ENCODE measurements around the gene ZNRF4.
A peak's percentile ranks its signal among the peaks of the same experiment; 100 is the strongest.
"Not testable (repeated sequence)": the region's sequence is repeated elsewhere in the genome, so short reads cannot be mapped to it uniquely, and the experiment has no call there.

ZNRF4 gene, protein sequence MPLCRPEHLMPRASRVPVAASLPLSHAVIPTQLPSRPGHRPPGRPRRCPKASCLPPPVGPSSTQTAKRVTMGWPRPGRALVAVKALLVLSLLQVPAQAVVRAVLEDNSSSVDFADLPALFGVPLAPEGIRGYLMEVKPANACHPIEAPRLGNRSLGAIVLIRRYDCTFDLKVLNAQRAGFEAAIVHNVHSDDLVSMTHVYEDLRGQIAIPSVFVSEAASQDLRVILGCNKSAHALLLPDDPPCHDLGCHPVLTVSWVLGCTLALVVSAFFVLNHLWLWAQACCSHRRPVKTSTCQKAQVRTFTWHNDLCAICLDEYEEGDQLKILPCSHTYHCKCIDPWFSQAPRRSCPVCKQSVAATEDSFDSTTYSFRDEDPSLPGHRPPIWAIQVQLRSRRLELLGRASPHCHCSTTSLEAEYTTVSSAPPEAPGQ

DNA sequence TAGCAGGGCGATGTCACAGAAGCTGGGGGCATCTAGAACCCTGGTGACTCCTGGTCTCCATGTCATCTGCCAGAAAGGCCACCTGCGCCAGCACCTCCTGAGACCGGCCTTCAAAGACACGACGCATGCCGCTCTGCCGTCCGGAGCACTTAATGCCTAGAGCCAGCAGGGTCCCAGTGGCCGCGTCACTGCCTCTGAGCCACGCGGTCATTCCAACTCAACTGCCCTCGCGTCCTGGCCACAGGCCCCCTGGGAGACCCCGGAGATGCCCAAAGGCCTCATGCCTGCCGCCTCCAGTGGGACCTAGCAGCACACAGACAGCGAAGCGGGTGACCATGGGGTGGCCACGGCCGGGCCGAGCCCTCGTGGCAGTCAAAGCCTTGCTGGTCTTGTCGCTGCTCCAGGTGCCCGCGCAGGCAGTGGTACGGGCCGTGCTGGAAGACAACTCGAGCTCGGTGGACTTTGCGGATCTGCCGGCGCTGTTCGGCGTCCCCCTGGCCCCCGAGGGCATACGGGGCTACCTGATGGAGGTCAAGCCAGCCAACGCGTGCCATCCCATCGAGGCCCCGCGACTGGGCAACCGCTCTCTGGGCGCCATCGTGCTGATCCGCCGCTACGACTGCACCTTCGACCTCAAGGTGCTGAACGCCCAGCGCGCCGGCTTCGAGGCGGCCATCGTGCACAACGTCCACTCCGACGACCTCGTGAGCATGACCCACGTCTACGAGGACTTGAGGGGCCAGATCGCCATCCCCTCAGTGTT, at the start of gene ZNRF4:
Gene ZNRF4 (plus strand): TSS at position 51 of the 763 bp plus-strand sequence. CDS start 75 bp downstream, at position 126.
- no peak for DNase-seq

- not testable (repeated sequence) for DNase-seq
Measured at GRCh38 chr19:5406198-5406597, 49.0 kb upstream of the ZNRF4 start.

GRCh38 chr19:5406816-5407215, 48.4 kb upstream of the ZNRF4 start:
- no peak for DNase-seq

DNA sequence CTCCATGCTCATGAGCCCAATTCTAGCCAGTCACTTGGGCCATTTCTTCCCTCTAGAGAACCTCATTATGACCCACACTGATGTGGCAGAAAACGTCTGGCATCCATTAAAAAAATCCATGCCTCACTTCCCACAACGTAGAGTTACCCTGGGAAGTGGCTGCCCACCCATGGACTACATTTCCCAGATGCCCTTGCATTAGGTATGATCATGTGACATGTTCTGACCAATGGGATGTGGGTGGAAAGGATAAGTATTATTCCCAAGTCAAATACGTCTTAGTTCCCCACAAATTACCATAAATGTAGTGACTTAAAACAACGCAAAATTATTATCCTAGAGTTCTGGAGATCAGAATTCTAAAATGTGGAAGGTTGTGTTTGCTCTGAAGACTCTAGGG, 47.9 kb upstream of the ZNRF4 start:
- DNase-seq = no peak

DNA sequence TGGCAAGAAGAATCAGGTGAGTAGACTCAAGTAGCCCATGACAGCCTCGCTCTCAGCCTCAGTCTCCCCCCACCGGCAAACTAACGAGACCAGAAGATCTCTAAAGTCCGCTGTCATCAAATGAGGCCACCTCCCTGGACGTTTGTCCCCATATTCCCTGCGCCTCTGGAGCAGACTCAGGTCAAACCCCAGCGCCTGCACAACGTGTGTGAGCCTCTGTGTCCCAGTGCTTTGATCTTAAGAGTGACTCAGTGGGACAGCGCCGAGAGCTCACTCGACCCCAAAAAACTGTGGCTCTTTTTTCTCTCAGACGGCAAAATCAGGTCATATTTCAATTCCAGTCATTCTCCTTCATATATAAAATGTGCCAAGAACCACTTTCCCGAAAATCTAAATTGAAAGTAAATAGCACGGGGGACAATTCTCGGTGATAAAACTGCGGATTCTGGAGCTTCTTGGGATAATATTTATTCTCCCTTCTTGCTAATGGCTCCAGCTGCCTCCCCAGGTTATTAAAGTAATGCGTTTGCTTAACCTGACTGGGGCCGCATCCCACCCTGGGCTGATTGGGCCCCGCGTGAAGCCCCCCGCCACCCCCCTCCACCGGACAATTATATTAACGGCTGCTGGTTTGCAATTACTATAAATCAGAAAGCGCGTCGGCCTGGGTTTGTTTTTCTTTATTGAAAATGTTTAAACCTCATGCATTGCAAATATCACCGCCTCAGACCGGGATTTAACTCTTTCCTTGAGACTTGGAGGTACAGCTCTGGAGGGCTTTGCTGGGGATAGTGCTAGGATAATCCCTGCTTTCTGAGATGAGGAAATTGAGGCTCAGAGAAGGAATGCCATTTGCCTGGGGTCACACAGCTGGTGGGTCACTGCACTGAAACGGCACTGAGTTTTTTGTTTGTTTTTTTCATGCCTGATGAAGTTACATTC, 37.5 kb upstream of the ZNRF4 start:
- DNase-seq = no peak

- no peak for DNase-seq
Measured at GRCh38 chr19:5418677-5419076, 36.5 kb upstream of the ZNRF4 start.

DNA sequence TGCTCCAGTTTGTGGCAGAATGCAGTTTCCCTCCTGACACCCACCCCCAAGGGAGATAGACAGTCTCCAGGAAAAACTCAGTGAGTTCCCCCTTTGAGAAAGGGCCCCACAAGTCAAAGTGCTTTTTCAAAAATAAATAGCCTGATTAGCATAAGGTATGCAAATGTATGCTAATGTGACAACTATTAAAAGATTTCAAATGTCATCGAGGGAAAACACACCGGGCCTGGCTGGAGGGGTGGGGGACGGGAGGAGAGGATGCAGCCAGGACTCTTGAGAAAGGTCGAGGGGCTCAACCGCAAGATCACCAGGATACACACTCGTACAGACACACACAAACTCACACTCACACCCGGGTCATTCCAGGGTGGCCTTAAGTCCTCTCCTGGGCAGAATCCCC, 34.3 kb upstream of the ZNRF4 start:
- no peak for DNase-seq

GRCh38 chr19:5423567-5424125, 31.6 kb upstream of the ZNRF4 start:
- no peak for DNase-seq

GRCh38 chr19:5424192-5424973, 30.8 kb upstream of the ZNRF4 start:
- DNase-seq = no peak

DNA sequence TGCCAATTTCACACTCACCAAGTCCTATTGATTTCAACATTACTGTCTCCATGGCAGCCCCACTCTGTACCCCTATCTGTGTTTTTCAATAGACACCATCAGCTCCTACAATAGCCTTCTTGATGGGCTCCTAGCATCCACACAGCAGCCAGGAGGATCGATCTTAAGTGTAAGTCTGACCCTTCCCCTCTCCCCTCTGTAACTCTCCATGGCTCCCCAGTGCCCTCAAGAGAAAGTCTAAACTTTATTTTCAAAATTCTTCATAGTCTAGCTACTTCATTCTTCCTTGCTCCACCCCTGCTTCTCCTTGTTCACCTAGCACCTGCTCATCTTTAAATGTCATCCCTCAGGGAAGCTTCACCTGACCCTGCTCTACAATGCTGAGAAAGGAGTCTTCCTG, 30.0 kb upstream of the ZNRF4 start:
- no peak for DNase-seq

GRCh38 chr19:5430237-5430636, 25.0 kb upstream of the ZNRF4 start:
- no peak for DNase-seq

GRCh38 chr19:5432687-5433086, 22.5 kb upstream of the ZNRF4 start:
- DNase-seq = no peak

DNA sequence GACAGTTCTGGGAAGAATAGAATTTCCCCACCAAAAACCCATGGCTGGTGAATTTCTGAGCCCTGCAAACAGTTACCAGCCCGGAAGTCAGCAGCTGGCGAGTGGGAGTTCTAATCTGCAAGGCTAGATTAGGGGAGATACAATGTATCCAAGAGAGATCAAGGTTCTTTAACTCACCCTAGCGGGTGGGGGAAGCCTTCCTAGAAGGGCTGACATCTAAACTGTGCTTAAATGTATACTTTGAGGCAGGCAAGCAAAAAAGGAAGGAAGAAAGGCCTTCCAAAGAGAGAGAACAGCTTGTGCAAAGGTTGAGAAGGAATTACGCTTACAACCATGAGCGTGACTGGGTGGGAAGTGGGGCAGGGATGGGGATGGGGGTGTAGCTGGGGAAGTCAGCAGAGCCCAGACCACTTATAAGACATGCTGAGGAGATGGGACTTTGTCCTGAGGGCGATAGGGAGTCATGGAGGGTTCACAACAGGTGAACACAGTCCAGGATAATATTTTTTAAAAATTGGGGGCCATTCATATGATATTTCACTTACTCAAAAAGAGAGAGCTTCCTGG, 20.8 kb upstream of the ZNRF4 start:
- no peak for DNase-seq

GRCh38 chr19:5434970-5435641, 20.1 kb upstream of the ZNRF4 start:
- DNase-seq = peak; percentile 7

- no peak for DNase-seq
Measured at GRCh38 chr19:5435642-5436017, 19.6 kb upstream of the ZNRF4 start.

DNA sequence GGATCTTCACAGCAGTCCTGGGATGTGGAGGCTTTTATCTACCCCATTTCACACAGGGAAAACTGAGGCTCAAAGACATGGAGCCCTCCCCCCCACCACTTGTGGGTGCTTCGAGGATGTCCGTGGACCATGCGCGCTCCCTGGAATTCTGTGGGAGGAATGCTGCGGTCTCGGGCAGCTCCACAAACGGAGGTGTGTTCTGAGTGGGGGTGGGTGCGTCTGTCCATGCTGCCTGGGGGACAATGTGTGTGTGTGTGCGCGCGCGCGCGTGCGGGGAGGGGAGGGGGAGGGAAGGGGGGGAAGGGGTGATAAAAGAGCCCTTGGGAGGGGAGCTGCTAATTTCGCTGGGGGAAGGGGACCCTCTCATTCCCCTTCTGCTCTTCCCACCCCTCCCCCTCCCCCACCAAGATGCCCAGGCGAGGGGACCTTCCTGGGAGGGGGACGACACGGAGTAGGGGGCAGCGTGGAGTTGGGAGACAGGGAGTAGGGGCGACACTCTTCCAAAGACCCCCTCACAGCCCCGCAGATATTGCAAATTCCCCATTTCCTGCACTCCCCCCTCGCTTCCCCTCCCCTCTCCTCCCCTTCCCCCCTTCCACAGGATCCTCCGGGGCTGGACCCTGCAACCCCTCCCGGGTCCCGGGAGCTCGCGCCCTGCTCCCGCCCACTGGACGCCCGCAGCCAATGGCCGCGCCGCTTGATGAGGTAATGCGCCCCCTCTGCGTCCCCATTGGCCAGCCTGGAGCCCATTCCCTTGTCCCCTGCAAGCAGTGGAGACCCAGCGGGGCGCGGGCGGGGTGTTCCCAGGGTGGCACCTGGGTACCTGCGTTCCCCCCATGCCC, 18.9 kb upstream of the ZNRF4 start:
- DNase-seq = no peak

GRCh38 chr19:5436948-5437306, 18.3 kb upstream of the ZNRF4 start:
- no peak for DNase-seq

DNA sequence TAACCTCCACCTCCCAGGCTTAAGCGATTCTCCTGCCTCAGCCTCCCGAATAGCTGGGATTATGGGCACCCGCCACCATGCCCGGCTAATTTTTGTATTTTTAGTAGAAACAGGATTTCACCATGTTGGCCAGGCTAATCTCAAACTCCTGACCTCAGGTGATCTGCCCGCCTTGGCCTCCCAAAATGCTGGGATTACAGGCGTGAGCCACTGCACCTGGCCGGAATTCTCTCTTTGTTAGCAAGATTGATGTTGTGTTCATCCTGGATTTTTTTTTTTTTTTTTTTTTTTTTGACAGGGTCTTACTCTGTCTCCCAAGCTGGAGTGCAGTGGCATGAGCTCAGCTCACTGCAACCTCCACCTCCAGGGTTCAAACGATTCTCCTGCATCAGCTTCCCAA, 16.5 kb upstream of the ZNRF4 start:
- not testable (repeated sequence) for DNase-seq

DNA sequence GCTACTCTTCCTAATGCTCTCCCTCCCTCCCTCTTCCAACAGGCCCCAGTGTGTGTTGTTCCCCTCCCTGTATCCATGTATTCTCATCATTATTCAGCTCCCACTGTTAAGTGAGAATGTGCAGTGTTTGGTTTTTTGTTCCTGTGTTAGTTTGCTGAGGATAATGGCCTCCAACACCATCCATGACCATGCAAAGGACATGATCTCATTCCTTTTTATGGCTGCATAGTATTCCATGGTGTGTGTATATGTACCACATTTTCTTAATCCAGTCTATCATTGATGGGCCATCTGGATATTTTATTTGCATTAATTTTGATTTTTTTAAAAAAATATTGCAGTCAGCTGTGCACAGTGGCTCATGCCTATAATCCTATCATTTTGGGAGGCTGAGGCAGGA, 15.8 kb upstream of the ZNRF4 start:
- DNase-seq = no peak

DNA sequence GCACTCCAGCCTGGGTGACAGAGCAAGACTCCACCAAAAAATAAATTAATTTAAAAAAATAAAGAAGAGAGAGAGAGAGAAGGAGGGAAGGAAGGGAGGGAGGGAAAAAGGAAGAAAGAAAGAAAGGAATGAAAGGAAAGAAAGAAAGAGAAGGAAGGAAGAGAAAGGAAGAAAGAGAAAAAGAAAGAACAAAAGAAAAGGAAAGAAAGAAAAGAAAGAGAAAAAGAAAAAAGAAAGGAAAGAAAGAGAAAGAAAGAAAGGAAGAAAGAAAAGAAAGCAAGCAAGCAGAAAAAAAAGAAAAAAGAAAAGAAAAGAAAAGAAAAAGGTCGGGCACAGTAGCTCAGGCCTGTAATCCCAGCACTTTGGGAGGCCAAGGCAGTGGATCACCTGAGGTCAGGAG, 14.9 kb upstream of the ZNRF4 start:
- DNase-seq = no peak
